ENCODE measurements around the gene ALDH1A1. TPM values are rescaled to one million over a fixed set of nuclear protein-coding genes. Genes with fewer than 3 reads are reported as not detected.

Gene ALDH1A1
- total and polyA plus RNA-seq, 2 of the 8 experiments (the other 6 are each of a cell fraction or from before 2014, with no cell fraction given), result 0.50 to 0.82 TPM

DNA sequence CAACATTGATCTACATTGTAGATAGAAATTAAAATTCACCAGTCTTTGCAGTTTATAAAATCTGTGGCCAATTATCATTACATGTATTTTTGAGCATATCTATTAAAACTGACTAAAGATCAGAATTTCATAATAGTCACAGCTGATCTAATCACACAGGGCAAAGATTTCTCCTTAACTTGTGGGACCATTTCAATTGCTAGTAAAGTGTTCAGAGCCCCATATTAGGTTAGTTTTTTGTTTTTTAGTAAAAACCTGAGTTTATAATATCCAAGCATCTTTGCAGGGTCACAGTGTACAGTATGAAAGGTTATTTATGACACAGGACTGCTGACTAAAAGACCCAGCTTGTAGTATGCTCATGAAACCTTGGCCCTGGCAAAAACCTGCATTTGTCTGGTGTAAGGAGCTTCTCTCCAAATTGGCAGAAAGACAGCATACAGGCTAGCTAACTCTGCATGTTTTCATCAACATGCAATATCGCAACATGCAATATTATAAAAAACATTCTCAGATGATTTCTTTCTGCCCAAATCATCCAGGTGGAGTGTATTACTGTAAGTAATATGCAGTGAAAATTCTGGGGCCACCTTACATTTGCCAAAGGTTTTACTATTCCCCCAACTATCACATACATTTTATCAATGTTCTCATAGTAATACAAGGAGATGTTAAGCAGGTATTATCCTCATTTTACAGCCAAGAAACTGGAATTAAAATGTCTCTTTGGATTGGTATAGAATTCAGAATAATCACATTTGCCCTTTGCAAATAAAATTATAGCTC lies 37.7 kb upstream of the ALDH1A1 start:
- FAIRE-seq (no peak), DNase-seq (ENCODE audit: low read depth in 1 of 2, low spot score in 2 of 2) (no peak)
- Histone ChIP-seq H3K79me2 (ENCODE audit: control insufficient read depth in 1 of 2, insufficient read depth in 2 of 2, low read length in 2 of 2) (no peaks in the 10 kb centered on the region), H3K27ac (ENCODE audit: low read depth, low read length) (no peak overlapping the region), H3K23ac (ENCODE audit: insufficient read length) (no peak overlapping the region), H2AFZ (ENCODE audit: low read length) (no peak overlapping the region), H3K4me3 (ENCODE audit: extremely low read depth in 1 of 4, insufficient read depth in 2 of 4, low read depth in 3 of 4, low read length in 4 of 4) (no peak overlapping the region), H2BK20ac (ENCODE audit: low read length) (no peak overlapping the region), H2BK12ac (ENCODE audit: low read depth, low read length) (no peak overlapping the region), H3K27me3 (replicated peaks in 1 of 4; ENCODE audit: control insufficient read depth in 3 of 4, extremely low read depth in 1 of 4, insufficient read depth in 3 of 4, low read length in 3 of 4) (no peaks in the 10 kb centered on the region), H2BK120ac (replicated peaks; ENCODE audit: low read depth, low read length) (no peak overlapping the region), H2AK5ac (ENCODE audit: low read depth, low read length) (no peak overlapping the region), H2BK5ac (ENCODE audit: low read depth, low read length) (no peak overlapping the region), H3K36me3 (ENCODE audit: control insufficient read depth in 2 of 4, insufficient read depth in 4 of 4, low read length in 3 of 4) (no peaks in the 10 kb centered on the region), H3K18ac (ENCODE audit: extremely low read depth, low read length) (no peak overlapping the region), H4K20me1 (replicated peaks in 1 of 2; ENCODE audit: control insufficient read depth in 1 of 2, insufficient read depth in 2 of 2, low read length in 2 of 2) (no peaks in the 10 kb centered on the region), H3K14ac (ENCODE audit: insufficient read length) (no peak overlapping the region), H3K79me1 (ENCODE audit: low read depth, low read length) (no peaks in the 10 kb centered on the region), H3K4me1 (replicated peaks in 1 of 4; ENCODE audit: control insufficient read depth in 3 of 4, insufficient read depth in 4 of 4, low read length in 3 of 4) (no peaks in the 10 kb centered on the region), H2BK15ac (ENCODE audit: low read length) (no peak overlapping the region), H4K8ac (ENCODE audit: extremely low read depth, insufficient read depth, low read length) (no peak overlapping the region), H3K4ac (replicated peaks; ENCODE audit: insufficient read length, low read depth, low read length) (no peak overlapping the region), H3K23me2 (ENCODE audit: low read depth, low read length) (no peaks in the 10 kb centered on the region), H3K56ac (replicated peaks; ENCODE audit: insufficient read length, low read depth, low read length) (no peak overlapping the region), H3K9me3 (ENCODE audit: insufficient read depth in 2 of 2, low read depth in 1 of 2, low read length in 1 of 2) (no peaks in the 10 kb centered on the region), H4K91ac (replicated peaks; ENCODE audit: insufficient read length, low read length) (no peak overlapping the region), H3K9ac (replicated peaks in 1 of 4; ENCODE audit: extremely low read depth in 1 of 4, low read depth in 3 of 4, low read length in 3 of 4) (no peak overlapping the region; a peak in 1 of 7 replicates), H4K5ac (ENCODE audit: insufficient read length, low read depth, low read length) (no peak overlapping the region), H3K4me2 (ENCODE audit: insufficient read depth in 1 of 2, low read depth in 2 of 2, low read length in 2 of 2) (no peak overlapping the region)
- ChIA-PET CTCF (ENCODE audit: partially characterized antibody) (interaction anchor here (0.8 kb wide), 1 partner anchor 31 kb away, joined by 4 read pairs; no protein-coding TSS in a partner anchor), POLR2A (ENCODE audit: partially characterized antibody) (no interaction called here)
- WGBS, 2 experiments (ENCODE audit: extremely low coverage in 1 of 2, insufficient coverage in 1 of 2, insufficient read length in 1 of 2, insufficient replicate concordance in 2 of 2, low coverage in 1 of 2, low lambda C conversion rate in 2 of 2, missing lambda C conversion rate in 1 of 2), result 96% methylated on average over 1 of the region's 1 CpG; no CpG with 5 or more reads in 1 of the 2 experiments

Data from H1 (cell line).